Measurements from ENCODE around the gene ELAVL2.

ELAVL2 gene

GRCh38 chr9:23825700-23826099 lies 340 bp downstream of the ELAVL2 start:
- CTCF ChIA-PET: no interaction called here
- H3K4me1 ChIP-seq (ENCODE audit: control extremely low read depth in 1 of 4, control insufficient read depth in 4 of 4, insufficient read depth in 4 of 4, low read length in 3 of 4): peaks cover 0 to 16% (median 14%) of the 10 kb centered on the region in 4 experiments
- peak overlapping the region in 5 of 7 experiments; percentile 23 to 65 (median 46) for H3K4me3 ChIP-seq (ENCODE audit: control insufficient read depth in 1 of 7, extremely low read depth in 1 of 7, insufficient read depth in 4 of 7, low read depth in 2 of 7, low read length in 6 of 7)
- POLR2A ChIA-PET: no interaction called here
- H3K27me3 ChIP-seq (replicated peaks in 2 of 5; ENCODE audit: control insufficient read depth in 4 of 5, insufficient read depth in 5 of 5, low read length in 4 of 5): peaks cover 15 to 88% (median 49%) of the 10 kb centered on the region in 5 experiments
- peak in 1 of 3 donors; percentile 8 for DNase-seq
- WGBS (ENCODE audit: insufficient coverage): 2% methylated on average over 8 of the region's 12 CpGs
- H3K27ac ChIP-seq (ENCODE audit: insufficient read depth in 1 of 2, low read depth in 1 of 2, low read length in 2 of 2, poor library complexity in 1 of 2, severe bottlenecking in 2 of 2): no peak overlapping the region
- no peaks in the 10 kb centered on the region for H3K36me3 ChIP-seq (ENCODE audit: control insufficient read depth in 4 of 4, insufficient read depth in 4 of 4, low read length in 3 of 4)
- H3K9me3 ChIP-seq (ENCODE audit: control extremely low read depth in 1 of 5, control insufficient read depth in 4 of 5, insufficient read depth in 2 of 5, low read depth in 1 of 5, low read length in 4 of 5): peaks cover 0 to 17% (median 7%) of the 10 kb centered on the region in 5 experiments

GRCh38 chr9:23824830-23825591 lies 1.0 kb downstream of the ELAVL2 start:
- ChIA-PET CTCF (no interaction called here), POLR2A (no interaction called here)
- peaks cover 17 to 88% (median 49%) of the 10 kb centered on the region in 5 experiments for H3K27me3 ChIP-seq (replicated peaks in 2 of 5; ENCODE audit: control insufficient read depth in 4 of 5, insufficient read depth in 5 of 5, low read length in 4 of 5)
- peak overlapping the region in 1 of 7 experiments; percentile 54 for H3K4me3 ChIP-seq (ENCODE audit: control insufficient read depth in 1 of 7, extremely low read depth in 1 of 7, insufficient read depth in 4 of 7, low read depth in 2 of 7, low read length in 6 of 7)
- H3K36me3 ChIP-seq (ENCODE audit: control insufficient read depth in 4 of 4, insufficient read depth in 4 of 4, low read length in 3 of 4): no peaks in the 10 kb centered on the region
- peaks cover 0 to 17% (median 14%) of the 10 kb centered on the region in 4 experiments for H3K4me1 ChIP-seq (ENCODE audit: control extremely low read depth in 1 of 4, control insufficient read depth in 4 of 4, insufficient read depth in 4 of 4, low read length in 3 of 4)
- peak in 2 of 3 donors; percentile 10 to 38 for DNase-seq
- WGBS (ENCODE audit: insufficient coverage): 3% methylated on average over 22 of the region's 25 CpGs
- H3K9me3 ChIP-seq (ENCODE audit: control extremely low read depth in 1 of 5, control insufficient read depth in 4 of 5, insufficient read depth in 2 of 5, low read depth in 1 of 5, low read length in 4 of 5): peaks cover 0 to 17% (median 7%) of the 10 kb centered on the region in 5 experiments
- no peak overlapping the region for H3K27ac ChIP-seq (ENCODE audit: insufficient read depth in 1 of 2, low read depth in 1 of 2, low read length in 2 of 2, poor library complexity in 1 of 2, severe bottlenecking in 2 of 2)

GRCh38 chr9:23823986-23824829 lies 1.8 kb downstream of the ELAVL2 start:
- no peak overlapping the region for H3K27ac ChIP-seq (ENCODE audit: insufficient read depth in 1 of 2, low read depth in 1 of 2, low read length in 2 of 2, poor library complexity in 1 of 2, severe bottlenecking in 2 of 2)
- no peaks in the 10 kb centered on the region for H3K36me3 ChIP-seq (ENCODE audit: control insufficient read depth in 4 of 4, insufficient read depth in 4 of 4, low read length in 3 of 4)
- H3K4me1 ChIP-seq (ENCODE audit: control extremely low read depth in 1 of 4, control insufficient read depth in 4 of 4, insufficient read depth in 4 of 4, low read length in 3 of 4): peaks cover 0 to 17% (median 14%) of the 10 kb centered on the region in 4 experiments
- H3K9me3 ChIP-seq (ENCODE audit: control extremely low read depth in 1 of 5, control insufficient read depth in 4 of 5, insufficient read depth in 2 of 5, low read depth in 1 of 5, low read length in 4 of 5): peaks cover 0 to 17% (median 7%) of the 10 kb centered on the region in 5 experiments
- DNase-seq: no peak
- POLR2A ChIA-PET: no interaction called here
- CTCF ChIA-PET: no interaction called here
- 5% methylated on average over 32 of the region's 36 CpGs for WGBS (ENCODE audit: insufficient coverage)
- no peak overlapping the region for H3K4me3 ChIP-seq (ENCODE audit: control insufficient read depth in 1 of 7, extremely low read depth in 1 of 7, insufficient read depth in 4 of 7, low read depth in 2 of 7, low read length in 6 of 7)
- H3K27me3 ChIP-seq (replicated peaks in 2 of 5; ENCODE audit: control insufficient read depth in 4 of 5, insufficient read depth in 5 of 5, low read length in 4 of 5): peaks cover 23 to 89% (median 53%) of the 10 kb centered on the region in 5 experiments

GRCh38 chr9:23823269-23823668 lies 2.8 kb downstream of the ELAVL2 start:
- 25% methylated on average over 6 of the region's 11 CpGs for WGBS (ENCODE audit: insufficient coverage)
- Histone ChIP-seq H3K27ac (ENCODE audit: insufficient read depth in 1 of 2, low read depth in 1 of 2, low read length in 2 of 2, poor library complexity in 1 of 2, severe bottlenecking in 2 of 2) (no peak overlapping the region), H3K36me3 (ENCODE audit: control insufficient read depth in 4 of 4, insufficient read depth in 4 of 4, low read length in 3 of 4) (no peaks in the 10 kb centered on the region), H3K27me3 (replicated peaks in 2 of 5; ENCODE audit: control insufficient read depth in 4 of 5, insufficient read depth in 5 of 5, low read length in 4 of 5) (peaks cover 26 to 98% (median 54%) of the 10 kb centered on the region in 5 experiments), H3K9me3 (ENCODE audit: control extremely low read depth in 1 of 5, control insufficient read depth in 4 of 5, insufficient read depth in 2 of 5, low read depth in 1 of 5, low read length in 4 of 5) (peaks cover 0 to 17% (median 7%) of the 10 kb centered on the region in 5 experiments), H3K4me1 (ENCODE audit: control extremely low read depth in 1 of 4, control insufficient read depth in 4 of 4, insufficient read depth in 4 of 4, low read length in 3 of 4) (peaks cover 0 to 17% (median 14%) of the 10 kb centered on the region in 4 experiments), H3K4me3 (ENCODE audit: control insufficient read depth in 1 of 7, extremely low read depth in 1 of 7, insufficient read depth in 4 of 7, low read depth in 2 of 7, low read length in 6 of 7) (no peak overlapping the region)
- ChIA-PET CTCF (no interaction called here), POLR2A (no interaction called here)
- DNase-seq: peak in 1 of 3 donors; percentile 0

GRCh38 chr9:23822261-23823169 lies 3.5 kb downstream of the ELAVL2 start:
- WGBS (ENCODE audit: insufficient coverage): 6% methylated on average over 35 of the region's 46 CpGs
- H3K4me3 ChIP-seq (ENCODE audit: control insufficient read depth in 1 of 7, extremely low read depth in 1 of 7, insufficient read depth in 4 of 7, low read depth in 2 of 7, low read length in 6 of 7): no peak overlapping the region
- peaks cover 0 to 17% (median 14%) of the 10 kb centered on the region in 4 experiments for H3K4me1 ChIP-seq (ENCODE audit: control extremely low read depth in 1 of 4, control insufficient read depth in 4 of 4, insufficient read depth in 4 of 4, low read length in 3 of 4)
- H3K9me3 ChIP-seq (ENCODE audit: control extremely low read depth in 1 of 5, control insufficient read depth in 4 of 5, insufficient read depth in 2 of 5, low read depth in 1 of 5, low read length in 4 of 5): peaks cover 0 to 16% (median 7%) of the 10 kb centered on the region in 5 experiments
- H3K27ac ChIP-seq (ENCODE audit: insufficient read depth in 1 of 2, low read depth in 1 of 2, low read length in 2 of 2, poor library complexity in 1 of 2, severe bottlenecking in 2 of 2): no peak overlapping the region
- DNase-seq: peak in 1 of 3 donors; percentile 3
- no peaks in the 10 kb centered on the region for H3K36me3 ChIP-seq (ENCODE audit: control insufficient read depth in 4 of 4, insufficient read depth in 4 of 4, low read length in 3 of 4)
- ChIA-PET POLR2A (no interaction called here), CTCF (no interaction called here)
- peaks cover 25 to 94% (median 50%) of the 10 kb centered on the region in 5 experiments for H3K27me3 ChIP-seq (replicated peaks in 2 of 5; ENCODE audit: control insufficient read depth in 4 of 5, insufficient read depth in 5 of 5, low read length in 4 of 5)

GRCh38 chr9:23821375-23822181 lies 4.5 kb downstream of the ELAVL2 start:
- peaks cover 0 to 16% (median 7%) of the 10 kb centered on the region in 5 experiments for H3K9me3 ChIP-seq (ENCODE audit: control extremely low read depth in 1 of 5, control insufficient read depth in 4 of 5, insufficient read depth in 2 of 5, low read depth in 1 of 5, low read length in 4 of 5)
- ChIA-PET CTCF (no interaction called here), POLR2A (no interaction called here)
- DNase-seq: peak in 2 of 3 donors; percentile 40 to 56
- H3K27ac ChIP-seq (ENCODE audit: insufficient read depth in 1 of 2, low read depth in 1 of 2, low read length in 2 of 2, poor library complexity in 1 of 2, severe bottlenecking in 2 of 2): no peak overlapping the region
- peaks cover 0 to 17% (median 14%) of the 10 kb centered on the region in 4 experiments for H3K4me1 ChIP-seq (ENCODE audit: control extremely low read depth in 1 of 4, control insufficient read depth in 4 of 4, insufficient read depth in 4 of 4, low read length in 3 of 4)
- H3K27me3 ChIP-seq (replicated peaks in 2 of 5; ENCODE audit: control insufficient read depth in 4 of 5, insufficient read depth in 5 of 5, low read length in 4 of 5): peaks cover 22 to 85% (median 46%) of the 10 kb centered on the region in 5 experiments
- H3K4me3 ChIP-seq (ENCODE audit: control insufficient read depth in 1 of 7, extremely low read depth in 1 of 7, insufficient read depth in 4 of 7, low read depth in 2 of 7, low read length in 6 of 7): peak overlapping the region; percentile 4 to 63 (median 55)
- no peaks in the 10 kb centered on the region for H3K36me3 ChIP-seq (ENCODE audit: control insufficient read depth in 4 of 4, insufficient read depth in 4 of 4, low read length in 3 of 4)
- under 1% methylated on average over 73 of the region's 97 CpGs for WGBS (ENCODE audit: insufficient coverage)
